ENCODE data around the gene RNF135. TPM values are rescaled to one million over a fixed set of nuclear protein-coding genes. Genes with fewer than 3 reads are reported as not detected.
A peak's percentile ranks its signal among the peaks of the same experiment; 100 is the strongest.

The RNF135 gene
- total RNA-seq, result 10 to 100 TPM; 24.8 to 37.2 (median 31.7) TPM

GRCh38 chr17:30970831-30971567, at the start of gene RNF135:
TSS of gene RNF135 (plus strand) at chr17:30971039. CDS start at chr17:30971074, 35 bp downstream.
- no peaks in the 10 kb centered on the region for H3K9me3 ChIP-seq
- H3K27me3 ChIP-seq, result no peaks in the 10 kb centered on the region
- DNase-seq, result peak; percentile 90 to 91
- peak; percentile 84 to 96 for TF ChIP-seq POLR2A (IDR thresholded peaks at IDR 0.05)
- TF ChIP-seq, protein P1, sequence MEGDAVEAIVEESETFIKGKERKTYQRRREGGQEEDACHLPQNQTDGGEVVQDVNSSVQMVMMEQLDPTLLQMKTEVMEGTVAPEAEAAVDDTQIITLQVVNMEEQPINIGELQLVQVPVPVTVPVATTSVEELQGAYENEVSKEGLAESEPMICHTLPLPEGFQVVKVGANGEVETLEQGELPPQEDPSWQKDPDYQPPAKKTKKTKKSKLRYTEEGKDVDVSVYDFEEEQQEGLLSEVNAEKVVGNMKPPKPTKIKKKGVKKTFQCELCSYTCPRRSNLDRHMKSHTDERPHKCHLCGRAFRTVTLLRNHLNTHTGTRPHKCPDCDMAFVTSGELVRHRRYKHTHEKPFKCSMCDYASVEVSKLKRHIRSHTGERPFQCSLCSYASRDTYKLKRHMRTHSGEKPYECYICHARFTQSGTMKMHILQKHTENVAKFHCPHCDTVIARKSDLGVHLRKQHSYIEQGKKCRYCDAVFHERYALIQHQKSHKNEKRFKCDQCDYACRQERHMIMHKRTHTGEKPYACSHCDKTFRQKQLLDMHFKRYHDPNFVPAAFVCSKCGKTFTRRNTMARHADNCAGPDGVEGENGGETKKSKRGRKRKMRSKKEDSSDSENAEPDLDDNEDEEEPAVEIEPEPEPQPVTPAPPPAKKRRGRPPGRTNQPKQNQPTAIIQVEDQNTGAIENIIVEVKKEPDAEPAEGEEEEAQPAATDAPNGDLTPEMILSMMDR (IDR thresholded peaks at IDR 0.05), result peak in 5 of 6 experiments; percentile 11 to 73 (median 44)
- intact Hi-C loops (cut with DNase I), result no loop called here
- 0 to 1% methylated on average over 39 to 46 of the region's 66 CpGs for WGBS, 2 donors
- peak within 1 kb of the TSS; percentile 7 to 83 (median 63) for H3K4me3 ChIP-seq (replicated peaks in 1 of 3)
- H3K4me1 ChIP-seq, result peaks cover 6 to 25% of the 10 kb centered on the region in 2 donors
- H3K27ac ChIP-seq, result peak within 1 kb of the TSS; percentile 79 to 95 (median 88)
- H3K36me3 ChIP-seq, result no peaks in the 10 kb centered on the region

DNA sequence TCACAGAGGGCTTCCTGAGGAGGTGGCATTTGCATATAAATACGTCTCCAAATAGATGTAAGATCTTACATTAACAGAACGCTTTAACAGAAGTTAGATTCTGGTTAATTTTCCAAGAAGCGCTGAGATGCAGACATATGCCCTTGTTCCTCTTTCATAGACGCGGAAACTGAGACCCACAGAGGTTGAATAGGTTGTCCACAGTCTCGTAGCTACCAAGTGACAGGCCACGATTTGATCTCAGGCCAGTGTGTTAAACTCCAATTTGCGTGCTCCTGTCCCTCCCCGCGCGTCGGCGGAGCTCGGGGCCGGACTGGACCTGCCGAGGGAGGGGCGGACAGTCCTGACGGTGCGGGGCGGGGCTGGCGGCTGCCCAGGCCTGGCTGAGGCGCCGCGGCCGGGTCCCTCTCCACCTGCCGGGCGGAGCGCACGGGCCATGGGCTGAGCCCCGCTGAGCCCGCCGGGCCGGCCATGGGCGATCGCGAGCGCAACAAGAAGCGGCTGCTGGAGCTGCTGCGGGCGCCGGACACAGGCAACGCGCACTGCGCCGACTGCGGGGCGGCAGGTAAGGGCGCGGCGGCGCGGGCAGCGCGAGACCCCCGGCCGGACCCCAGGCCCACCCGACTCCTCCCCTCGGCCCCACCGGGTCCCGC, 49.2 kb upstream of the RNF135 start, which contains the start of gene ADAP2:
ADAP2 (plus strand) TSS at position 402 of the 653 bp plus-strand sequence; CDS start at position 472, 70 bp downstream.
- WGBS, 2 donors, result 10 to 25% methylated on average over 6 to 8 of the region's 60 CpGs
- Histone ChIP-seq H3K27ac (peak within 1 kb of the TSS in 2 of 3 donors; percentile 2 to 28), H3K36me3 (no peaks in the 10 kb centered on the region), H3K27me3 (no peaks in the 10 kb centered on the region), H3K9me3 (no peaks in the 10 kb centered on the region), H3K4me3 (replicated peaks in 1 of 3) (peak within 1 kb of the TSS; percentile 1 to 62 (median 34)), H3K4me1 (peaks cover 8 to 11% of the 10 kb centered on the region in 2 donors)
- peak; percentile 62 to 64 for DNase-seq
- TF ChIP-seq, protein P1 (IDR thresholded peaks at IDR 0.05), result no peak
- TF ChIP-seq POLR2A (IDR thresholded peaks at IDR 0.05), result no peak
- intact Hi-C loops (cut with DNase I), result no loop called here

DNA sequence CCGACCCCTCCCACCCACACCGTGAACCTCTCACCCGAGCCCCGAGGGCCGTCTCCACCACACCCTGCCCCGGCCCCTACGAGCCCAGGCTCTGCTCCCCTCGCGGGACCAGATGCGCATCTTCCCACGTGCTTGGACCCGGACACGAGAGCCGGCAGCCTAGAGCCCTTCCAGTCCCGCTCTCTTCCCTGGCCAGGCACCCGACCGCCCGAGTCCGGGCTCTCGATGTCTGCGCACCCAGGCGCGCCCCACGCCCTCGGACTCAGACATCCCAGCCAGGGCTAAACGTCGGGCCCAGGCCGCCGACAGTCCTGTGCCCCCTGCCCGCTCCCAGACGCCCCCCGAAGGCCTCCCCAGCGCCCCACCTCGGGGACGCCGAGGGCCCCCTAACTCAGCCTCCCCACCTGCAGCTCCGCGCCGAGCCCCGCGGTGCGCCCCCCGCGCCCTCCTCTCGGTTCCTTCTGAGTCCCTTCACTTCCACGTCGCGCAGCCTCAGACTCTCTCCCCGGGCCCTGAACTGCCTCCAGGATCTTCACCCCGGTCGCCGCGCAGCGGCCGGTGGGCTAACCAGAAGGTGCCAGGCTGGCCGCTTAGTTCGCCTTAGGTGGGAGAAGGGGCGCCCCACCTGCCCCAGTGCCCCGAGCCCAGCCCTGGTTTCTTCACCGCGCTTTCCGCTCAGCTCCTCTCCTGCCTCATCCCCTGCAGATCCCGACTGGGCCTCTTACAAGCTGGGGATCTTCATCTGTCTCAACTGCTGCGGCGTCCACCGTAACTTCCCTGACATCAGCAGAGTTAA, 48.4 kb upstream of the RNF135 start:
- no peaks in the 10 kb centered on the region for H3K9me3 ChIP-seq
- H3K27ac ChIP-seq, result peak overlapping the region in 2 of 3 donors; percentile 2 to 28
- H3K36me3 ChIP-seq, result no peaks in the 10 kb centered on the region
- no peak for TF ChIP-seq POLR2A (IDR thresholded peaks at IDR 0.05)
- TF ChIP-seq, protein P1 (IDR thresholded peaks at IDR 0.05), result no peak
- WGBS, 2 donors, result 12 to 15% methylated on average over 8 to 11 of the region's 66 CpGs
- intact Hi-C loops (cut with DNase I), result no loop called here
- H3K4me3 ChIP-seq (replicated peaks in 1 of 3), result peak overlapping the region; percentile 1 to 62 (median 34)
- H3K4me1 ChIP-seq, result peaks cover 8 to 11% of the 10 kb centered on the region in 2 donors
- peak; percentile 13 to 17 for DNase-seq
- no peaks in the 10 kb centered on the region for H3K27me3 ChIP-seq

- Histone ChIP-seq H3K4me1 (peaks cover 8 to 11% of the 10 kb centered on the region in 2 donors), H3K27me3 (no peaks in the 10 kb centered on the region), H3K9me3 (no peaks in the 10 kb centered on the region), H3K36me3 (no peaks in the 10 kb centered on the region), H3K27ac (no peak overlapping the region), H3K4me3 (replicated peaks in 1 of 3) (no peak overlapping the region)
- DNase-seq, result no peak
- TF ChIP-seq, protein P1 (IDR thresholded peaks at IDR 0.05), result no peak
- no peak for TF ChIP-seq POLR2A (IDR thresholded peaks at IDR 0.05)
- intact Hi-C loops (cut with DNase I), result no loop called here
- 69 to 81% methylated on average over 2 of the region's 2 CpGs for WGBS, 2 donors
These were observed 46.5 kb upstream of the RNF135 start for GRCh38 chr17:30924341-30924740.
